Retinal pigment epithelial cell (primary cell): Measurements from ENCODE around the gene ARL8A.
"Not testable (repeated sequence)": the region's sequence is repeated elsewhere in the genome, so short reads cannot be mapped to it uniquely, and the experiment has no call there.

ENCODE experiments used
- DNase-seq: peaks from one replicate; pipeline ENCODE4 v3.0.0-alpha.2; 2010; ENCODE audit warnings: low read depth
- H3K4me3 ChIP-seq: 2 replicates; pipeline ENCODE4 v1.5.1; 2011; ENCODE audit warnings: mild to moderate bottlenecking, low read length, control low read depth, moderate library complexity
- TF ChIP-seq, protein P1 (sequence below): conservative IDR thresholded peaks from 2 replicates; pipeline ENCODE4 v1.5.1; 2011; ENCODE audit warnings: low read depth, low read length, control low read depth, inconsistent platforms

ARL8A gene

DNA sequence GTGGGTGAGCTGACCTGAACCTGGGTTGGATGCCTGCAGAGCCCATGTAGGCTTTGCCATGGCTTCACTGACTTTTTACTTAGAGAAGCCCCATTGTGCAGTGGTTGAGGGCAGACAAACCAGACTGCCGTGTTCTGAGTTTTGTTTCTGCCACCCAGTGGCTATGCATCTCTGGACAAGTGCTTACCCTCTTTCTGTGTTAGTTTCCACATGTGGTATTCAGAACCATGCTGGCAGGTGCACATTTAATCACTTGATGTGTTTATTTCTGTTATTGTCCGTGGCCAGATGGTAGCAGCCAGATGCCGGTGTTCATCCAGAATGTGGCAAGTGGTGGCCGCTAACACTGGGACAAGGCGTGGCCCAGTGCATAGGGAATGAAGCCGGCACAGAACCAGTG, 26.2 kb upstream of the ARL8A start:
- no peak for DNase-seq
- TF ChIP-seq, protein P1, sequence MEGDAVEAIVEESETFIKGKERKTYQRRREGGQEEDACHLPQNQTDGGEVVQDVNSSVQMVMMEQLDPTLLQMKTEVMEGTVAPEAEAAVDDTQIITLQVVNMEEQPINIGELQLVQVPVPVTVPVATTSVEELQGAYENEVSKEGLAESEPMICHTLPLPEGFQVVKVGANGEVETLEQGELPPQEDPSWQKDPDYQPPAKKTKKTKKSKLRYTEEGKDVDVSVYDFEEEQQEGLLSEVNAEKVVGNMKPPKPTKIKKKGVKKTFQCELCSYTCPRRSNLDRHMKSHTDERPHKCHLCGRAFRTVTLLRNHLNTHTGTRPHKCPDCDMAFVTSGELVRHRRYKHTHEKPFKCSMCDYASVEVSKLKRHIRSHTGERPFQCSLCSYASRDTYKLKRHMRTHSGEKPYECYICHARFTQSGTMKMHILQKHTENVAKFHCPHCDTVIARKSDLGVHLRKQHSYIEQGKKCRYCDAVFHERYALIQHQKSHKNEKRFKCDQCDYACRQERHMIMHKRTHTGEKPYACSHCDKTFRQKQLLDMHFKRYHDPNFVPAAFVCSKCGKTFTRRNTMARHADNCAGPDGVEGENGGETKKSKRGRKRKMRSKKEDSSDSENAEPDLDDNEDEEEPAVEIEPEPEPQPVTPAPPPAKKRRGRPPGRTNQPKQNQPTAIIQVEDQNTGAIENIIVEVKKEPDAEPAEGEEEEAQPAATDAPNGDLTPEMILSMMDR, result no peak
- H3K4me3 ChIP-seq, result no peak overlapping the region

DNA sequence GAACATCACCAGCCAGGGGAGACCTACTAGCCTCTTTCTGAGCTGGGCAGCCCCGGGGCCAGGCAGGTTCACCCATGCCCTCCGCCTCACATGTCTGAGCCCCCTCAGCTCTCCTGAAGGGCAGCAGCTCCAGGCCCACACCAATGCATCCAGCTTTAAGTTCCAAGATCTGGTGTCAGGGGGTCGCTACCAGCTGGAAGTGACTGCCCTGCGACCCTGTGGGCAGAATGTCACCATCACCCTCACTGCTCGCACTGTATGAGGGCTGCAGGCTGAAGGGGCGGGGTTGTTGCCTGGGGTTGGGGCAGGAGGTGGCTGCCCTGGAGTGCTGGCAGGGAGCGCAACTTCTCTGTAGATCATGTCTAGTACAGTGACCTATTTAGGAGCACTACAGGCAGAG, 24.3 kb upstream of the ARL8A start:
- H3K4me3 ChIP-seq, result no peak overlapping the region
- TF ChIP-seq, protein P1, result no peak
- DNase-seq, result no peak

DNA sequence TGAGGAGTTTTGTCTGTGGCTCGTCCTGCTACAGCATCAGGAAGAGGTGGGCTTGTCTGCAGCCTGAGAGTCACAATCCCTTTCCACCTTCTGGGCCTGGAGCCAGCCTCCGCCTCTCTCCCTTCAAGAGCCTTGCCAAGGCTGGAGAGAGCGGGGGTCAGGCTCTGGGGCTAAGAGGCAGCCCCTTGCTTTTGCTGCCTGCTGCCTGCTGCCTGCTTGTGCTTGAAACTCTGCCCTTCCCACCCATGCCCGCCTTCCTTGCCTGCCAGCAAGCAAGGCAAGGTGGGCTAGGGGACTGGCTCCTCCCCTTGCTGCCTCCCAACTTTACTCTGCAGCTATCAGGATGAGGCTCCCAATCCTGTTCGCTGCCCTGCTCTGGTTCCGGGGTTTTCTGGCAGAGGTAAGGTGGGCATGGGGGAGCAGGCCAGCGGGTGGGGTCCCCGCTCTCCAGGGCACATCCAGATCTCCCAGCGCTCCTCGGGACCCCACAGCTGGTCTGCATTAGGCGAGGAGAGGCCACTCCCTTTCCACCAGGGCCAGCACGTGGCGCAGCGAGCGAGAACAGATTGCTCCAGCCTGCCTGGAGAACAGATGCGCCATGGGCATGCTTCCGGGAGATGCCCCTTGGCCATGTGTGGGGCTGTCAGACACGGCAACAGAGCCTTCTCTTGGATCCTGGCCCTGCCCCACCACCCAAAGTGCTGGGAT, 23.3 kb upstream of the ARL8A start:
- no peak for DNase-seq
- TF ChIP-seq, protein P1, result no peak
- no peak overlapping the region for H3K4me3 ChIP-seq

DNA sequence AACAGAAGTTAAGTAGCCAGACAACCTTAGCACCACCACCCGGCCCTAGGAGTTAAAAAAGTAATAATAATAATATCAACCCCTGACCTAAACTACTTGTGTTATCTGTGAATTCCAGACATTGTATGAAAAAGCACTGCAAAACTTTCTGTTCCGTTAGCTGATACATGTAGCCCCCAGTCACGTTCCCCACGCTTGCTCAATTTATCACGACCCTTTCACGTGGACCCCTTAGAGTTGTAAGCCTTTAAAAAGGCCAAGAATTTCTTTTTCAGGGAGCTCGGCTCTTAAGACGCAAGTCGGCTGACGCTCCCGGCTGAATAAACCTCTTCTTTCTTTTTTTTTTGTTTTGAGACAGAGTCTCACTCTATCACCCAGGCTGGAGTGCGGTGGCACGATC, 22.5 kb upstream of the ARL8A start:
- DNase-seq, result not testable (repeated sequence)

DNA sequence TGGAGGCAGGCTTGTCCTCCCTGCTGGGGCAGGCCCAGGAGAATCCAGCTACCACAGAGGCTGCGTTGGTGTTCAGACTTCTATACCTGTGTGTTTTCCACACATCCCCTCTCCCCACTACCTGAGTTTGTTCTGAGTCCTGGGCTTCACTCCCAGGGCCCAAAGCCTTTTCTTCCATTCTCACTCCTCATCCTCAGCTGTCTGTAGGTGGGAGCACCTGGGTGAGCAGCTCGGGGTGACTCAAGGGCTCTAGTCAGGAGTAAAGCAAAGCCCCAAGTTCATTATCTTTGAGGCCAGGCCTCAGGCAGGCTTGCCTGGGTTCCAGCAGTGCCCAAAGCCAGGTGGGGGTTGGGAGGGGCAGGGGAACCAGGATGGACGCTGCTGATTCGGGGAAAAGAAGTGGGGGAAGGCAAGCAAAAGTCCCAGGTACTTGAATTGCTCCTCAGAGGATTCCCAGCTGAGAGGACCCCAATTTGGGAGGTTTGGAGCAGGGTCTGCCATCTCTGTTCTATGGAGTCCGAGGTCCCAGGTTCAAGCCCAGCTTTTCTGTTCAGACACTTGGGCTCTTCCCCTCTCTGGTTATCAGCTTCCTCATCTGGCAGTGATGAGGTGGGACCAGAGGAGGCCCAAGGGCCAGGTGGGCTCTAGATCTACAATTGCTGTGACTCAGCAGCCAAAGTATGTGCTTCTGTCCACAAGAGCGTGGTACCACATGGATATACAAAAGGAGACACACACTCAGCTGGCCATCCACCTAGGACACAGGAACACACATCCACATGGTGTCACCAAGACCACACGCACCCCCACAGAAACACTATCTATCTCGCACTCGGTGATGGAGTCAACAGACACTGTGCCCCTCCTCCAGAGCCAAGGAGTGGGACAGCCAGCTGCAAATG, 21.7 kb upstream of the ARL8A start:
- H3K4me3 ChIP-seq, result no peak overlapping the region
- TF ChIP-seq, protein P1, result no peak
- no peak for DNase-seq

More for the DNA sequence above, 22.5 kb upstream of the ARL8A start:
- H3K4me3 ChIP-seq, result not testable (repeated sequence)

DNA sequence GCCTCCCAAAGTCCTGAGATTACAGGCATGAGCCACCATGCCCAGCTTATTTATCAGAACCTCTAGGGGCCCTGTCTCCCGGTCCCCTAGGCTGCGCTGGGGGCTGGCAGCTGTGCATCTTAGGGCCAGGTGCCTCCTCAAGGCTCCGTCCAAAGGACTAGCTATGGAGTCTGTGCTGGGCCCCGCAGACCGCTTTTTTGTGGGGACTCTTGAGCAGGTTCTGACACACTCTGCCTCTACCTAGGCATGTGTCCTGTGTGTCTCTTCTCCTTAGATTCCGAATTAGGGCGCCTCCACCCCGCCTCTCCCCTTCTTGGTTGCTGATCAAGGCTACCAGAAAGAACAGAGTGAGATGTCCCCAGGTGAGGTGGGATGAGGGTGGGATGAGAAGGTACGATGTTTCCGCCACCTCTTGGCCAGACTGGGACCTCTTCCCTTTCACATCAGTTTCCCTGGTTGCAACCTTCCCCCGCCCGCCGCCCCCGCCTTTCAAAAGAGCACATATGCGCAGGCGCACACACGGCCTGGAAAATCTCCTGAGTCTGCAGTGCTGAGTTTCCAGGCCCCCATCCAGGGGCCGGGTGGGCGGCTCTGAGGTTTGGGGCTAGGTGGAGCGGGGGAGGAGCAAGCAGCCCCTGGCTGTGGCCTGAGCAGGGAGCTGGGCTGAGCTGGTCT, 20.9 kb upstream of the ARL8A start:
- DNase-seq, result no peak
- TF ChIP-seq, protein P1, result no peak
- H3K4me3 ChIP-seq, result no peak overlapping the region

DNA sequence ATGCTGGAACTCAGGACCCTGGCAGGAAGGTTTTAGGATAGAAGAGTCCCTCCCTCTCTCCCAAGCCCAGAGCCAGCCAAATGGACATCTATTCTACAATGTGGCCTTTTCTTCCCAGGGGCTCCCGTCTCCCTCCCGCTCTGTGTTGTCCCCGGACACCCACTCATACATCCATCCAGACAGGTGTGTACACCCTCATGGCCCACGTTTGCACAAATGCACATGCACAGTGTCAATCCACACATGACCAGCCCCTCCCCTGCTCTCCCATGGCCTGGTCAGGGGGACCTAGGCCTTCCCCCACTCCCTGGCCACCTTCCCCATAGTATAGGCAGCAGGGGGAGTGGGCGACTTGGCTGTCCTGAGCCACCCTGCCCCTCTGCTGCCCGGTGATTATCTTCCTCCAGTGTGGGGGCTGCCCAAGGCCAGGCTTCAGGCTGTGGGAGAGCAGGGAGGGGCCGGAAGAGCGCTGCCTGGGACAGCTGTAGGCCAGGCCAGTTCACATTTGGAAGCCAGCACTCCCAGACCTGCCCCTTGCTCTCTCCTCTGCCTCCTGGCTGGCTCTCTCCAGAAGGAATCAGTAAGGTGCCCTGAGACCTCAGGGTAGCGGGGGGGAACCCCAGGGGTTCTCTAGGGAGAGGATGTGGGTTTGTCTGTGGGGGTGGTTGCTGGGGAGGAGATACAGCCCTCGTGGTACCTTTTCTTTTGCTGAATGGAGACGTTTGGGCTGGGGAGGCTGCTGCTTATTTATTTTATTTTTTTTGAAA, 19.9 kb upstream of the ARL8A start:
- DNase-seq, result no peak
- TF ChIP-seq, protein P1, result no peak

More for the DNA sequence above, 19.9 kb upstream of the ARL8A start:
- no peak overlapping the region for H3K4me3 ChIP-seq
